NT2/D1 (cell line): ENCODE measurements around the gene GRM5.

ENCODE experiments used
- YY1 ChIP-seq: IDR thresholded peaks from 2 replicates; pipeline ENCODE4 v1.6.1; 2011; ENCODE audit not compliant: insufficient read length, insufficient read depth
- ZNF274 ChIP-seq: IDR thresholded peaks from 2 replicates; pipeline ENCODE4 v1.6.1; 2011; ENCODE audit warnings: mild to moderate bottlenecking, low read depth, low read length

DNA sequence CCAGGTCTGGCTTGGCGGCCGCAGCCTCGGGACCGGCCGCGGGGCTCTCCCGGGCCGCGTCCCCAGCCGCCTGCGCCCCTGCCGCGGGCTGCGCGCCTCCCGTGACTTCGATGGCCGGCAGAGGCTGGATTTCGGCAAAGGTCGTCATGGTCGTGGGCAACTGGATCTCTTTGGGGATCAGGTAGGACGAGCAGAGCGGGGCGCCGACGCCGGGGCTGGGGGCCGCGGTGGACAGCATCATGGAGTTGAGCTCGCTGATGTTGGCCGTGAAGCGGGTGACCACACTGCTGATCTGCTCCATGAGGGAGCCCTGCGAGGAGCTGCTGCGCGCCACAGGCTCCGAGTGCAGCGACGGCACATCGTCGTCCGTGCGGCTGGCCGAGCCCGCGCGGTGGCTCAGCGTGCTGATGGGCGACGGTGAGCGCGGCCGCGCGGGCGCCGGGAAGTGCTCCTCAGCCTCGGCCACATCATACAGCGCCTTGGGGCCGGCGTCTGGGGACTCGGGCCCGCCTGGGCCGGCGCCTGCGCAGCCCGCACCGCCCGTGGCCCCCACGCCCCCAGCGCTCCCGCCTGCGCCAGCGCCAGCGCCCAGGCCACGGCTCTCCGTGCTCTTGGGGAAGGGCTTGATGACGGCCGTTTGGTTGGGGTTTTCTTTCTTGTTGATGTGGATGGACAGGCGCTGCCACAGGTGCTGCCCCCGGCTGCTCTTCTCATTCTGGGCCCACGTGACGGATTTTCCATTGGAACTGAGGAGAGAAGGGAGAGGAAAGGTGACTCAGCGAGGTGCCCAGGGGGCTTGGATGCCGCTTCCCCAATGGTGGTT is 556.8 kb downstream of the GRM5 start:
- TF ChIP-seq YY1 (no peak), ZNF274 (no peak)
